ENCODE data around the gene STX18.
"Not testable (repeated sequence)": the region's sequence is repeated elsewhere in the genome, so short reads cannot be mapped to it uniquely, and the experiment has no call there.

STX18 gene

DNA sequence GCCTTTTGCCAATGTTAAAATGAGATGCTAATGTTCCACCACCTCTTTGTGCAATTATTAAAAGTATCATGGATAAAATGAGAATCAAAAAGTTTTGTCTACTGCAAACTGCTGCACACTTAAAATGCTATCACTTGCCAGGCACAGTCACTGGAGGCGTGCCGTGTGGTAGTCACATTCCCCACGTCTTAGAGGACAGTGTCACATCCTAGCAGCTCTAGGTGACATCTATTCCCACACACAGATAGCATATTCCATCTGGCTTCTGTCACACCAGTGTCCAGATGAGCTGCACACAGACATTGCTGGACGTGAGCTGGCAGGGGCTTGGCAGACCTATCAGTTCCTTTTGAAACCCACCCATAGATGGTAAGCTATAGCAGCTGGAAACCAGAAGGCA lies 107.9 kb downstream of the STX18 start:
- DNase-seq: no peak

GRCh38 chr4:4432341-4433125 lies 109.3 kb downstream of the STX18 start:
- DNase-seq: no peak

GRCh38 chr4:4430492-4431195 lies 111.2 kb downstream of the STX18 start:
- DNase-seq: no peak

- no peak for DNase-seq
Observed at GRCh38 chr4:4428966-4429875, 112.6 kb downstream of the STX18 start.

DNA sequence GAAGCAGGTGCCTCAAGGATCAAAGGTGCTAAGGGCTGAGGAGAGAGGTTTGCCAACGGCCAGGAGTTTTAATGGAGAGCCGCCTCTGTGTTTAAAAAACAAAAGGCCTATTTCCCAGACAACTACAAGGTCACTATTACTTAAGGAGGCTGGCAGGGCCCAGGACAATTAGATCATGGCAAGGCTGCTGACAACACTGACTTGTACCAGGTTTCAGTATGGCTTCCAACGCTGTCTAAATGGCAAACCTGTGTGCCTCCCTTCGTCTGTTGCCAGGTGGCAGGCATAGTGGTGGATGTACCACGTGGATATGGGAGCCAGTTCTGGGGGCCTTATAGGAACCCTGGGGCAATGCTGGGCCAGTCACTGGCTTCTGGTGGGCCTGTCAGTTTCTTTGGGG lies 114.0 kb downstream of the STX18 start:
- DNase-seq: no peak

- no peak for DNase-seq
Observed at GRCh38 chr4:4427121-4427870, 114.6 kb downstream of the STX18 start.

DNA sequence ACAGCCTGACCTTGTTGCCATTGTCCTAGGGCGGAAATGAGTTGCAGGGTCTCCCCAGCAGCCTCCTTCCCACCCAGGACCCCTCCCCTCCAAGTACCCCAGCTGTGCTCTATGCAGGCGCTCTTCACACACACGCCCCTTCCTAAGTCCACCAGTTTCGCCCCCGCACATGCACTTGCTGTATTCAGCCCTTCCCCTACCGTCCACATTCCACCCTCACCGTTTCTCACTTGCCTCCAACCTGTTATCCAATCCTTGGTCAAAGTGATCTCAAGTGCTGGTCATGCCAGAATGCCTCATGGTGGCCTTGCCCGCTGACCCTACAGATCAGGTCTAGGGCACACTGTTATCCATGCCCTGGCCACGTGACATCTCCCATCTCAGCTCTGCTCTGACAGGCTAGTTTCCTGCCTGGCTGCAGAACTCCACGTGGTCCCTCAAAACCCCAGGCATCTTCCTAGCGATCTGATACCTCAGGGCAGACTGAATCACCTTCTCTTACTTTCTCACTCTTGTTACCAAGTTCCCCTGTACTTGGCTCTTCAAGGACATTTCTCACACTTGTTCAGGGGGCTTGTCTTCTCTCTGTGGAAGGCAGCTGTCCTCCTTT lies 115.2 kb downstream of the STX18 start:
- DNase-seq: no peak

DNA sequence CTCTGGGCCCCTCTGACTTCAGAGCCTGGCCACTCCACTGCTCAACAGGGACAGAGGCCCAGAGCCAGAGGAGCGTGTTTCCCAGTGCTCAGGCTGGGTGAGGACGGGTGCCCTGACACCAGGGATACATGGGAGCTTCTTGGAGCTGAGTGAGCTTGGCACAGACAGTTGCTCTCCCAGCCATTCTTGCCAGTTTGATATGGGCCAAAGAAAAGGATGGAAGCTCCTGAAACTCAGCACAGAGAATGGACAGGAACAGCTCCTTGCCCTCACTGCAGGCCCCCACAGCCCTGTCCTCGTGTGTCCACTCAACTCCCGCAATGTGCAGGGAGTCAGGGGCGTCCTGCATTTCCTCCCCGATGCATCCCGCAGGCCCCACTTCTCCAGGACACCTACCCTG lies 116.2 kb downstream of the STX18 start:
- DNase-seq: no peak

- DNase-seq: no peak
Observed at GRCh38 chr4:4425119-4425690, 116.6 kb downstream of the STX18 start.

- DNase-seq: no peak
Observed at GRCh38 chr4:4424499-4425115, 117.2 kb downstream of the STX18 start.

GRCh38 chr4:4423706-4424498 lies 117.9 kb downstream of the STX18 start:
- no peak for DNase-seq

DNA sequence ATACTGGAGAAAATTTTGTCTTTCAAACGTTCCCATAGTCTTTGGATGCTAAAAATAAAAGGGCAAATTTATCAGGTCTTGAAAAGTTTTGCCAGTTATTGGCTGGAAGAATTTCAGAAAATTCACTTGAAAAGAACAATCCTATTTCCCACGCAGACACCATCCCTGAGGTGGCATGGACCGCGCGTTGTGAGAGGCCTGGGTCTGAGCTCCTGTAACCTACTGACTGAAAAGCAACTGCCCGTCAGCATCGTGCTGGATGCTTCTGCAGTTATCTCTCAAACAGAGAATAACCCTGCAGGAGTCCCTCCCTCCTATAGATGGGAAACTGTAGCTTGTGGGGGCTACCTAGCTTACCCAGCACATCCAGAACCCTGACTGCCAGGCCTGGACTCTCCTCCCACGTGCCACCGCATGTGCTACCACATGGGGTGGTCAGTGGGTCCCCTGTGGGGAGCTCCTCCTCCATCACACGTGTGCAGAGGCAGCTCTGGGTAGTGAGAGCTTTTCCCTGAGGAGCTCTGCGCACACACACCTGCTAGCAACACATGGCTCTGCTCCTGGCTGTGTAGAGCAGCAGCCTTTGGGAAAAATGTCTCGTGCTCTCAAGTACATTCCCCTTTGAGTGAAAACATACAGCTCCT lies 118.9 kb downstream of the STX18 start:
- DNase-seq: no peak

GRCh38 chr4:4422117-4422516 lies 119.7 kb downstream of the STX18 start:
- not testable (repeated sequence) for DNase-seq

DNA sequence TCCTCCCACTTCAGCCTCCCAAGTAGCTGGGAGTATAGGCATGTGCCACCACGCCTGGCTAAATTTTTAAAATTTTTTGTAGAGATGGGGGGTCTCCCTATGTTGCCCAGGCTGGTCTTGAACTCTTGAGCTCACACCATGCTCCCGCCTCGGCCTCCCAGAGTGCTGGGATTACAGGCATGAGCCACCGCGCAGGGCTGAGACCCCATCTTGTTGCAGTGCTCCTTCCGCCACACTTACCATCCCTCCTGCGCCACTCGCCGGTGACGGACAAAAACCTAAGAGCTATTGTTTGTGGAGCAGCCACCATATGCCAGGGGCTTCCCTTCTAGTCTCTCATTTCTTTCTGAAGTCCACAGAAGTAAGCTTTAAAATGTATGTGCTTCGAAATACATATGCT lies 120.5 kb downstream of the STX18 start:
- no peak for DNase-seq

DNA sequence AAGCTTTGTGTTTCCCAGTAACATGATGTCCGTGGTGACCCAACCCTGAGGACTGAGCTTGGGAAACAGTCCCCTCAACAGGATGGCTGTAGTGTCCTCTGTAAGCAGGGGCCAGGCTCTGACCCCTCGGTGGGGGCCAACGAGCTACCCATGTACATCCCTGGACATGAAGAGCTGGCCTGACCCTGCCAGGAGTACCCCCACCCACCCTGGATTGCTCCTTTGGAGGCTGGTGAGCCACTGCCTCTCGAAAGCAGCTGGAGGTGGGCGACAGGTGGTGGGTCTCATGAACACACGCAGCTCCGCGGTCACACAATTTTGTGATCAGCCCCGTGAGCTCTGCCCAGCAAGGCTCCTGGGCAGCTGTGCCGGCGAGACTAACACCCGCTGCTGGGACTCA lies 121.4 kb downstream of the STX18 start:
- DNase-seq: no peak

DNA sequence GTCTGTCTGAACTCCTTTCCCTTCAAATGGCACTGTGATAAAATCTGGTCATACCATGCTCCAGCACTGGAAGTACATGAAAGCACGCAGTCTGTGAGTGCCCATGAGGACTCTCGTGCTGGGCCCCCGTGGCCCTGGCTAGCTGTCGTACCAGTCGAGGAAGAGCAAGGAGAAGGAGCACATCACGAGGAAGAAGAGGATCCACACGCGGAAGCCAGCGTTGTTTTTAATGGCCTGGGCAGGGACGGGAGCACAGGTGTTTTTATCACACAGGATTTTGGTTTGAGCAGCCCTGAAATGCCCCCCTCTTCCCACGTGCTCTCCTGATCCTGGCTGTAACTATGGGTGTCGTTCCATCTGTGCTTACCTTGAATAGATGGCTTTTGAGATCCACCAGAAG lies 122.0 kb downstream of the STX18 start:
- DNase-seq: no peak

GRCh38 chr4:4418676-4419390 lies 123.0 kb downstream of the STX18 start:
- DNase-seq: no peak

- DNase-seq: no peak
Observed at GRCh38 chr4:4417886-4418285, 124.0 kb downstream of the STX18 start.

- DNase-seq: no peak
Observed at GRCh38 chr4:4416981-4417380, 124.9 kb downstream of the STX18 start.
